Lung (tissue), 16 donors: ENCODE results near the gene ARHGEF16. TPM values are rescaled to one million over a fixed set of nuclear protein-coding genes. Genes with fewer than 3 reads are reported as not detected.
A peak's percentile ranks its signal among the peaks of the same experiment; 100 is the strongest.

Experiments used
- ATAC-seq: fragments of 200-7000 bp; cut with Tn5 transposase; one replicate; pipeline ENCODE4 v1.9.1; 2020; ENCODE audit warnings: moderate number of reproducible peaks; ENCODE audit not compliant: insufficient read depth, low FRiP score
- DNase-seq, 3 donors: peaks; one replicate each; pipeline ENCODE4 v3.0.0-alpha.2; 2013 to 2017
- H3K27ac ChIP-seq, 2 donors: one replicate each; pipeline ENCODE4 v1.5.1; 2013; ENCODE audit warnings: mild to moderate bottlenecking in 2 of 2, moderate library complexity in 2 of 2, control low read depth in 1 of 2, inconsistent platforms in 1 of 2, low read depth in 1 of 2, low read length in 1 of 2
- H3K27me3 ChIP-seq, 3 donors: one replicate each; pipeline ENCODE4 v1.5.1; 2013; ENCODE audit warnings: low read length in 2 of 3; ENCODE audit not compliant: control insufficient read depth in 3 of 3, insufficient read depth in 3 of 3
- H3K36me3 ChIP-seq, 4 donors: one replicate each; pipeline ENCODE4 v1.5.1; 2013; ENCODE audit warnings: low read length in 4 of 4, mild to moderate bottlenecking in 1 of 4, moderate library complexity in 1 of 4; ENCODE audit not compliant: control insufficient read depth in 4 of 4, insufficient read depth in 4 of 4
- H3K4me1 ChIP-seq, 5 donors: one replicate each; pipeline ENCODE4 v1.5.1; 2013; ENCODE audit warnings: low read length in 5 of 5, mild to moderate bottlenecking in 2 of 5, moderate library complexity in 1 of 5; ENCODE audit not compliant: control insufficient read depth in 5 of 5, insufficient read depth in 5 of 5
- H3K4me3 ChIP-seq: one replicate; pipeline ENCODE4 v1.5.1; 2013; ENCODE audit warnings: mild to moderate bottlenecking, control low read depth, moderate library complexity
- H3K9ac ChIP-seq, 2 donors: one replicate each; pipeline ENCODE4 v1.5.1; 2013; ENCODE audit warnings: low read length in 2 of 2, control low read depth in 1 of 2; ENCODE audit not compliant: insufficient read depth in 1 of 2
- H3K9me3 ChIP-seq, 4 donors: one replicate each; pipeline ENCODE4 v1.5.1; 2013; ENCODE audit warnings: low read length in 3 of 4, mild to moderate bottlenecking in 1 of 4, moderate library complexity in 1 of 4; ENCODE audit not compliant: control insufficient read depth in 4 of 4, insufficient read depth in 3 of 4
- CTCF ChIP-seq: IDR thresholded peaks from 2 replicates; pipeline ENCODE4 v1.5.1; 2012; ENCODE audit warnings: mild to moderate bottlenecking; ENCODE audit errors: control extremely low read depth, extremely low read depth
- WGBS, 2 donors: extraction: QIAGEN DNeasy Blood & Tissue Kit; methylation state at CpG; one replicate each; pipeline ENCODE4 v1.1.7; 2013; 5-methylcytosine and 5-hydroxymethylcytosine counted together
- long read RNA-seq, 5 donors: transcript quantifications; one replicate each; lab custom pipeline, GENCODE V29; 2026
- polyA plus RNA-seq, 2 donors: library from polyadenylated mRNA; stranded (reverse); fragments of 200-250 nt; gene quantifications; one replicate each; pipeline ENCODE4 v1.2.1, GENCODE V29; 2013
- total RNA-seq, 2 donors: library from RNA; depleted of rRNA in 1 of 2; stranded (reverse); fragments of >200 nt in 1 of 2; gene quantifications; one replicate each; pipeline ENCODE4 v1.2.1, GENCODE V29; 2014 to 2021
- donor health status: control.
- donor health status: control.
- donor health status: Bipolar disorder and iron deficiency.
- donor health status: healthy.
- donor health status: DM: yes; HTN: yes; CAD: no.

The ARHGEF16 gene
- 10 to 100 TPM in 1 of 2 donors, 1 to 10 TPM in 1; 6.5 to 14.8 TPM for total RNA-seq
- 10 to 100 TPM in 1 of 2 donors, 1 to 10 TPM in 1; 8.2 to 11.4 TPM for polyA plus RNA-seq
- long read RNA-seq, donor 1, partial matches to known transcripts: 0 of 3 reads
- long read RNA-seq, donor 1, other reads (novel, unspliced or antisense): 0 of 3 reads
- long read RNA-seq, donor 2: 0 reads
- long read RNA-seq, donor 3: 0 reads
- long read RNA-seq, donor 4: 0 reads
- long read RNA-seq, donor 5, partial matches to known transcripts: 5 of 5 reads
- long read RNA-seq, donor 5, other reads (novel, unspliced or antisense): 0 of 5 reads

- H3K9me3 ChIP-seq: no peaks in the 10 kb centered on the region
- peak within 1 kb of the TSS; percentile 47 for H3K4me3 ChIP-seq
- no peaks in the 10 kb centered on the region for H3K36me3 ChIP-seq
- ATAC-seq (peak; percentile 74), DNase-seq (peak; percentile 45 to 78 (median 52))
- no peak within 1 kb of the TSS for H3K9ac ChIP-seq
- 4 to 6% methylated on average over 74 to 84 of the region's 84 CpGs for WGBS, 2 donors
- peaks cover 0 to 17% (median 7%) of the 10 kb centered on the region in 5 donors for H3K4me1 ChIP-seq
- no peak for TF ChIP-seq CTCF
- peak within 1 kb of the TSS in 1 of 2 donors; percentile 30 for H3K27ac ChIP-seq
- H3K27me3 ChIP-seq: peaks cover 0 to 3% (median 0%) of the 10 kb centered on the region in 3 donors
Observed at GRCh38 chr1:3453891-3454810, at the start of gene ARHGEF16. TSS of gene ARHGEF16 (plus strand) at chr1:3454665. CDS start at chr1:3463085, 8,420 bp downstream.

- Histone ChIP-seq H3K27ac (no peak overlapping the region), H3K4me1 (peaks cover 0 to 12% (median 3%) of the 10 kb centered on the region in 5 donors), H3K9me3 (peaks cover 0 to 5% (median under 1%) of the 10 kb centered on the region in 4 donors), H3K9ac (no peak overlapping the region), H3K36me3 (peaks cover 0 to 2% (median 0%) of the 10 kb centered on the region in 4 donors), H3K4me3 (no peak overlapping the region), H3K27me3 (peaks cover 0 to 11% (median 8%) of the 10 kb centered on the region in 3 donors)
- 91 to 92% methylated on average over 27 of the region's 27 CpGs for whole genome bisulfite sequencing, 2 donors
- ATAC-seq (no peak), DNase-seq (no peak)
- no peak for TF ChIP-seq CTCF
Observed at GRCh38 chr1:3404801-3405200, 49.7 kb upstream of the ARHGEF16 start.

- 92 to 93% methylated on average over 30 of the region's 30 CpGs for WGBS, 2 donors
- H3K4me3 ChIP-seq: no peak overlapping the region
- TF ChIP-seq CTCF: no peak
Observed at GRCh38 chr1:3405491-3405890, 49.0 kb upstream of the ARHGEF16 start.

More at GRCh38 chr1:3405491-3405890, 49.0 kb upstream of the ARHGEF16 start:
- H3K27ac ChIP-seq: no peak overlapping the region
- peaks cover 0 to 2% (median 0%) of the 10 kb centered on the region in 4 donors for H3K36me3 ChIP-seq
- DNase-seq: no peak
- no peak overlapping the region for H3K9ac ChIP-seq
- H3K4me1 ChIP-seq: peaks cover 0 to 12% (median 3%) of the 10 kb centered on the region in 5 donors
- no peak for ATAC-seq
- peaks cover 0 to 13% (median 8%) of the 10 kb centered on the region in 3 donors for H3K27me3 ChIP-seq
- peaks cover 0 to 7% (median under 1%) of the 10 kb centered on the region in 4 donors for H3K9me3 ChIP-seq
